ENCODE measurements around the gene HRG.

Gene HRG

GRCh38 chr3:186635532-186635931 lies 30.3 kb upstream of the HRG start:
- Histone ChIP-seq H3K27me3 (ENCODE audit: control insufficient read depth, low read length) (no peaks in the 10 kb centered on the region), H3K9me2 (replicated peaks; ENCODE audit: control insufficient read depth, low read length) (no peaks in the 10 kb centered on the region), H3K79me2 (ENCODE audit: control insufficient read depth, low read length) (no peaks in the 10 kb centered on the region), H3F3A (ENCODE audit: control insufficient read depth, insufficient read depth) (no peaks in the 10 kb centered on the region), H4K20me1 (ENCODE audit: control insufficient read depth, insufficient read depth, low read depth, low read length) (no peaks in the 10 kb centered on the region), H3K4me3 (ENCODE audit: low read length) (no peak overlapping the region), H3K9me3 (ENCODE audit: control insufficient read depth, insufficient read depth, low read length) (peaks cover 4% of the 10 kb centered on the region; the same call in 1 of the 2 replicates), H3K36me3 (ENCODE audit: control insufficient read depth, low read length) (no peaks in the 10 kb centered on the region), H3K27ac (ENCODE audit: low read depth, low read length) (no peak overlapping the region), H3K4me1 (ENCODE audit: control insufficient read depth, low read length) (no peaks in the 10 kb centered on the region), H3K4me2 (ENCODE audit: low read length) (no peak overlapping the region)
- TF ChIP-seq EZH2phosphoT487 (IDR thresholded peaks at IDR 0.05; ENCODE audit: borderline replicate concordance, low read length) (no peak), CTCF (IDR thresholded peaks at IDR 0.05; ENCODE audit: low read depth, low read length, poor library complexity, severe bottlenecking) (no peak)

- H4K20me1 ChIP-seq (ENCODE audit: control insufficient read depth, insufficient read depth, low read depth, low read length) = no peaks in the 10 kb centered on the region
- H3K4me1 ChIP-seq (ENCODE audit: control insufficient read depth, low read length) = peaks cover 3% of the 10 kb centered on the region
- no peaks in the 10 kb centered on the region for H3K27me3 ChIP-seq (ENCODE audit: control insufficient read depth, low read length)
- no peaks in the 10 kb centered on the region for H3K79me2 ChIP-seq (ENCODE audit: control insufficient read depth, low read length)
- no peak for TF ChIP-seq CTCF (IDR thresholded peaks at IDR 0.05; ENCODE audit: low read depth, low read length, poor library complexity, severe bottlenecking)
- TF ChIP-seq EZH2phosphoT487 (IDR thresholded peaks at IDR 0.05; ENCODE audit: borderline replicate concordance, low read length) = no peak
- no peak overlapping the region for H3K4me3 ChIP-seq (ENCODE audit: low read length)
- H3K36me3 ChIP-seq (ENCODE audit: control insufficient read depth, low read length) = no peaks in the 10 kb centered on the region
- no peak overlapping the region for H3K4me2 ChIP-seq (ENCODE audit: low read length)
- H3F3A ChIP-seq (ENCODE audit: control insufficient read depth, insufficient read depth) = no peaks in the 10 kb centered on the region
- H3K9me2 ChIP-seq (replicated peaks; ENCODE audit: control insufficient read depth, low read length) = no peaks in the 10 kb centered on the region
- H3K9me3 ChIP-seq (ENCODE audit: control insufficient read depth, insufficient read depth, low read length) = peaks cover 4% of the 10 kb centered on the region; the same call in 1 of the 2 replicates
- H3K27ac ChIP-seq (ENCODE audit: low read depth, low read length) = no peak overlapping the region
These were observed 29.3 kb upstream of the HRG start for GRCh38 chr3:186636536-186636935.

- Histone ChIP-seq H3K4me3 (ENCODE audit: low read length) (no peak overlapping the region), H3K9me3 (ENCODE audit: control insufficient read depth, insufficient read depth, low read length) (peaks cover 4% of the 10 kb centered on the region; the same call in 1 of the 2 replicates), H3K4me2 (ENCODE audit: low read length) (no peak overlapping the region), H3F3A (ENCODE audit: control insufficient read depth, insufficient read depth) (no peaks in the 10 kb centered on the region), H3K27ac (ENCODE audit: low read depth, low read length) (no peak overlapping the region), H4K20me1 (ENCODE audit: control insufficient read depth, insufficient read depth, low read depth, low read length) (no peaks in the 10 kb centered on the region), H3K27me3 (ENCODE audit: control insufficient read depth, low read length) (no peaks in the 10 kb centered on the region), H3K9me2 (replicated peaks; ENCODE audit: control insufficient read depth, low read length) (no peaks in the 10 kb centered on the region), H3K36me3 (ENCODE audit: control insufficient read depth, low read length) (no peaks in the 10 kb centered on the region), H3K79me2 (ENCODE audit: control insufficient read depth, low read length) (no peaks in the 10 kb centered on the region), H3K4me1 (ENCODE audit: control insufficient read depth, low read length) (peaks cover 14% of the 10 kb centered on the region)
- no peak for TF ChIP-seq CTCF (IDR thresholded peaks at IDR 0.05; ENCODE audit: low read depth, low read length, poor library complexity, severe bottlenecking)
- no peak for TF ChIP-seq EZH2phosphoT487 (IDR thresholded peaks at IDR 0.05; ENCODE audit: borderline replicate concordance, low read length)
These were observed 28.1 kb upstream of the HRG start for GRCh38 chr3:186637686-186638085.

All from DOHH2 (cell line).